ENCODE data around the gene ARRB1. TPM values are rescaled to one million over a fixed set of nuclear protein-coding genes. Genes with fewer than 3 reads are reported as not detected.

Gene ARRB1
- total RNA-seq, 1 experiment from 2014 or later: 219 TPM

- H3K9me3 ChIP-seq (ENCODE audit: control insufficient read depth, insufficient read depth, low read depth, low read length): no peaks in the 10 kb centered on the region
- intact Hi-C loops (cut with micrococcal nuclease; ENCODE audit: unreplicated experiment): no loop called here
- DNase-seq (ENCODE audit: low read depth, low spot score) (no peak), ATAC-seq (no peak)
- ChIA-PET POLR2A (interaction anchor here (0.6 kb wide), 2 partner anchors 606 to 1468 kb away, joined by 4 to 5 read pairs; no protein-coding TSS in a partner anchor), CTCF (interaction anchor here (1.1 kb wide), 2 partner anchors 38 to 54 kb away, joined by 3 to 5 read pairs; no protein-coding TSS in a partner anchor)
- peak overlapping the region; percentile 96 for H3K27ac ChIP-seq (ENCODE audit: low read length)
- peaks cover 86% of the 10 kb centered on the region for H3K4me1 ChIP-seq (ENCODE audit: control insufficient read depth, insufficient read depth, low read length)
- H3K27me3 ChIP-seq (ENCODE audit: control insufficient read depth, insufficient read depth, low read length): no peaks in the 10 kb centered on the region
- BruUV-seq (replicated peaks): no TSS peak
- no peaks in the 10 kb centered on the region for H3K36me3 ChIP-seq (ENCODE audit: control insufficient read depth, insufficient read depth, low read length)
- in situ Hi-C loops (cut with HindIII; ENCODE audit: low pct_unique_long_range_greater_than_20kb, low sequenced_read_pairs): no loop called here
- H3K4me3 ChIP-seq (ENCODE audit: low read depth in 2 of 2, low read length in 2 of 2): no peak overlapping the region
- TF ChIP-seq TCF7L2 (IDR thresholded peaks at IDR 0.05; ENCODE audit: low read depth, low read length) (no peak), REST (IDR thresholded peaks at IDR 0.05; ENCODE audit: insufficient read depth in 1 of 2, low read depth in 2 of 2, low read length in 1 of 2) (no peak), CTCF (IDR thresholded peaks at IDR 0.05) (no peak), POLR2AphosphoS5 (IDR thresholded peaks at IDR 0.05; ENCODE audit: low read depth, low read length) (no peak), SIN3A (IDR thresholded peaks at IDR 0.05; ENCODE audit: borderline replicate concordance, insufficient read depth, low read depth, low read length) (no peak)
Measured at GRCh38 chr11:75334402-75334891, 17.0 kb downstream of the ARRB1 start.

- H3K27ac ChIP-seq (ENCODE audit: low read length): peak overlapping the region; percentile 96
- H3K36me3 ChIP-seq (ENCODE audit: control insufficient read depth, insufficient read depth, low read length): no peaks in the 10 kb centered on the region
- no peaks in the 10 kb centered on the region for H3K9me3 ChIP-seq (ENCODE audit: control insufficient read depth, insufficient read depth, low read depth, low read length)
- POLR2A ChIA-PET: interaction anchor here (0.7 kb wide), 1 partner anchor 31 kb away, joined by 5 read pairs; no protein-coding TSS in a partner anchor
- no peak for TF ChIP-seq CTCF (IDR thresholded peaks at IDR 0.05)
- TF ChIP-seq REST (IDR thresholded peaks at IDR 0.05; ENCODE audit: insufficient read depth in 1 of 2, low read depth in 2 of 2, low read length in 1 of 2): no peak
- TF ChIP-seq POLR2AphosphoS5 (IDR thresholded peaks at IDR 0.05; ENCODE audit: low read depth, low read length): no peak
- no peak for TF ChIP-seq TCF7L2 (IDR thresholded peaks at IDR 0.05; ENCODE audit: low read depth, low read length)
- no peak for TF ChIP-seq SIN3A (IDR thresholded peaks at IDR 0.05; ENCODE audit: borderline replicate concordance, insufficient read depth, low read depth, low read length)
- BruUV-seq (replicated peaks): no TSS peak
- H3K27me3 ChIP-seq (ENCODE audit: control insufficient read depth, insufficient read depth, low read length): no peaks in the 10 kb centered on the region
- ATAC-seq (no peak), DNase-seq (ENCODE audit: low read depth, low spot score) (no peak)
- intact Hi-C loops (cut with micrococcal nuclease; ENCODE audit: unreplicated experiment) (no loop called here), in situ Hi-C loops (cut with HindIII; ENCODE audit: low pct_unique_long_range_greater_than_20kb, low sequenced_read_pairs) (no loop called here)
- peaks cover 86% of the 10 kb centered on the region for H3K4me1 ChIP-seq (ENCODE audit: control insufficient read depth, insufficient read depth, low read length)
- CTCF ChIA-PET: interaction anchor here (1.1 kb wide), 1 partner anchor 55 kb away, joined by 3 read pairs; no protein-coding TSS in a partner anchor
- H3K4me3 ChIP-seq (ENCODE audit: low read depth in 2 of 2, low read length in 2 of 2): no peak overlapping the region
Measured at GRCh38 chr11:75333807-75334140, 17.7 kb downstream of the ARRB1 start.
